GM21367 (cell line): ENCODE measurements around the gene TRIM5.
A peak's percentile ranks its signal among the peaks of the same experiment; 100 is the strongest.
"Not testable (repeated sequence)": the region's sequence is repeated elsewhere in the genome, so short reads cannot be mapped to it uniquely, and the experiment has no call there.

Experiments used
- ATAC-seq: cut with Tn5 transposase; IDR thresholded peaks from one replicate; pipeline ENCODE4 v1.9.1; 2021; ENCODE audit not compliant: unreplicated experiment

The TRIM5 gene

GRCh38 chr11:5684646-5685362 is at the start of gene TRIM5:
Gene TRIM5, minus strand, starts transcription at chr11:5685074. Its CDS starts 4,897 bp downstream, at chr11:5680177.
- peak; percentile 62 for ATAC-seq

GRCh38 chr11:5727691-5728090 is 42.8 kb upstream of the TRIM5 start:
- no peak for ATAC-seq

- no peak for ATAC-seq
Observed at GRCh38 chr11:5726351-5726750, 41.5 kb upstream of the TRIM5 start.

- ATAC-seq, result no peak
Observed at GRCh38 chr11:5722622-5723021, 37.7 kb upstream of the TRIM5 start.

- ATAC-seq, result no peak
Observed at GRCh38 chr11:5719703-5720495, 35.0 kb upstream of the TRIM5 start.

- ATAC-seq, result not testable (repeated sequence)
Observed at GRCh38 chr11:5716518-5716917, 31.6 kb upstream of the TRIM5 start.

- no peak for ATAC-seq
Observed at GRCh38 chr11:5713695-5714094, 28.8 kb upstream of the TRIM5 start.

GRCh38 chr11:5712507-5712906 is 27.6 kb upstream of the TRIM5 start:
- ATAC-seq, result peak; percentile 63

GRCh38 chr11:5705688-5706087 is 20.8 kb upstream of the TRIM5 start:
- ATAC-seq, result no peak

- ATAC-seq, result peak; percentile 56
Observed at GRCh38 chr11:5703741-5704536, 19.1 kb upstream of the TRIM5 start.

- no peak for ATAC-seq
Observed at GRCh38 chr11:5701055-5701577, 16.2 kb upstream of the TRIM5 start.

- no peak for ATAC-seq
Observed at GRCh38 chr11:5700421-5701054, 15.7 kb upstream of the TRIM5 start.

GRCh38 chr11:5698281-5698680 is 13.4 kb upstream of the TRIM5 start:
- ATAC-seq, result no peak

- no peak for ATAC-seq
Observed at GRCh38 chr11:5696210-5696609, 11.3 kb upstream of the TRIM5 start.

GRCh38 chr11:5695580-5695979 is 10.7 kb upstream of the TRIM5 start:
- no peak for ATAC-seq

GRCh38 chr11:5694642-5695041 is 9.8 kb upstream of the TRIM5 start:
- ATAC-seq, result no peak

- ATAC-seq, result no peak
Observed at GRCh38 chr11:5691964-5692361, 7.1 kb upstream of the TRIM5 start.

GRCh38 chr11:5691238-5691963 is 6.5 kb upstream of the TRIM5 start:
- not testable (repeated sequence) for ATAC-seq

GRCh38 chr11:5690736-5691135 is 5.9 kb upstream of the TRIM5 start:
- no peak for ATAC-seq

GRCh38 chr11:5690216-5690615 is 5.3 kb upstream of the TRIM5 start:
- ATAC-seq, result no peak
